HEK293 (cell line): ENCODE data around the gene CA9.

Experiments used
- CTCF ChIP-seq: fragments of 450-650 bp; formaldehyde crosslinking; IDR thresholded peaks from 2 replicates; pipeline ENCODE4 v1.5.1; 2016; ENCODE audit warnings: missing biosample characterization, missing genetic modification characterization
- HOXA7 ChIP-seq: sonication (generic); formaldehyde crosslinking; IDR thresholded peaks from 2 replicates; pipeline ENCODE4 v1.8.1; 2022; ENCODE audit warnings: missing genetic modification reagents, borderline replicate concordance
- KLF10 ChIP-seq: fragments of 450-650 bp; IDR thresholded peaks from 2 replicates; pipeline ENCODE4 v1.5.1; 2018; ENCODE audit warnings: missing biosample characterization, mild to moderate bottlenecking, missing genetic modification characterization
- REST ChIP-seq: fragments of 450-650 bp; formaldehyde crosslinking; IDR thresholded peaks from 2 replicates; pipeline ENCODE4 v1.5.1; 2016; ENCODE audit warnings: missing biosample characterization, missing genetic modification characterization
- YY1 ChIP-seq: fragments of 450-650 bp; formaldehyde crosslinking; IDR thresholded peaks from 2 replicates; pipeline ENCODE4 v1.5.1; 2018; ENCODE audit warnings: missing biosample characterization, missing genetic modification characterization
- ZBTB10 ChIP-seq: fragments of 450-650 bp; formaldehyde crosslinking; IDR thresholded peaks from 2 replicates; pipeline ENCODE4 v1.5.1; 2016; ENCODE audit warnings: missing biosample characterization, missing genetic modification characterization
- ZBTB26 ChIP-seq: fragments of 450-650 bp; formaldehyde crosslinking; optimal IDR thresholded peaks from 2 replicates; pipeline ENCODE3; 2016; ENCODE audit warnings: missing biosample characterization, mild to moderate bottlenecking, missing genetic modification characterization
- ZBTB8A ChIP-seq: fragments of 450-650 bp; formaldehyde crosslinking; IDR thresholded peaks from 2 replicates; pipeline ENCODE4 v1.5.1; 2016; ENCODE audit warnings: missing biosample characterization, missing genetic modification characterization
- ZNF10 ChIP-seq: fragments of 450-650 bp; formaldehyde crosslinking; IDR thresholded peaks from 2 replicates; pipeline ENCODE4 v1.5.1; 2017; ENCODE audit warnings: missing biosample characterization, missing genetic modification characterization
- ZNF121 ChIP-seq: fragments of 450-650 bp; formaldehyde crosslinking; IDR thresholded peaks from 2 replicates; pipeline ENCODE4 v1.5.1; 2016; ENCODE audit warnings: missing biosample characterization, missing genetic modification characterization
- ZNF280D ChIP-seq: fragments of 450-650 bp; formaldehyde crosslinking; IDR thresholded peaks from 2 replicates; pipeline ENCODE4 v1.5.1; 2016; ENCODE audit warnings: missing biosample characterization, missing genetic modification characterization
- ZNF366 ChIP-seq: fragments of 450-650 bp; formaldehyde crosslinking; conservative IDR thresholded peaks from 2 replicates; pipeline ENCODE4 v1.5.1; 2016; ENCODE audit warnings: missing biosample characterization, missing genetic modification characterization
- ZNF530 ChIP-seq: fragments of 450-650 bp; formaldehyde crosslinking; IDR thresholded peaks from 2 replicates; pipeline ENCODE4 v1.5.1; 2016; ENCODE audit warnings: low read depth, missing biosample characterization, missing genetic modification characterization

GRCh38 chr9:35687972-35688557 lies 14.3 kb downstream of the CA9 start:
- TF ChIP-seq ZNF10 (no peak), CTCF (no peak), KLF10 (tag by site-specific recombination) (no peak), HOXA7 (CRISPR knock-in tag) (no peak), ZNF366 (no peak), YY1 (no peak), ZNF530 (tag by site-specific recombination) (no peak), ZBTB10 (tag by site-specific recombination) (no peak), ZBTB26 (tag by site-specific recombination) (no peak), ZNF280D (no peak), ZNF121 (tag by site-specific recombination) (no peak), REST (tag by site-specific recombination) (no peak), ZBTB8A (no peak)
